GM12873 (cell line): Measurements from ENCODE around the gene XRCC1.

Experiments
- TF ChIP-seq, protein P1 (sequence below): IDR thresholded peaks from 2 replicates; pipeline ENCODE4 v1.5.1; 2012; ENCODE audit warnings: low read depth, mild to moderate bottlenecking, moderate library complexity, low read length, control low read depth; ENCODE audit not compliant: insufficient read depth; ENCODE audit errors: missing control alignments

Gene XRCC1

DNA sequence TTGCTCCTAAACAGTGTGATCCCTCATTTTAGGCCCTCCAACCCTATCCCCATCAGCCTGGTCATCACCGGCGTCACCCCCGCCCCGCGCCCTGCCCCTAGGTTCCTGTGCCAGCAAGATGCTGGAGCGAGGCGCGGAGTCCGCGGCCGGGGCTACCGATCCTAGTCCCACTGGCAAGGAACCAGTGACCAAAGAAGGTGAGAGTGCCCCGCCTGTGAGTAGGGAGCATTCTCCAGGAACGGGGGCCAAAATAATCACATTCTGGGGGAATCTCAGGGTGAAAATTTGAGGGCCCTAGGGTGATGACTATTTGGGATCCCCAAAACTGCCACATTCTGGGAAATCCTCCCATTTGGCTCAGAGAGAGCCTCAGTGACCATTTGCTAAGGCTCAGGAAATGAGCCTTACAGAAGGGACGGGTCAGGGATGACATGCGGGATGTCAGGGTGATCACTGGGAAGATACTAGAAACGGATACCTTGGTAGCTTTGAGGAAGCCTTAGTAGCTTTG lies 41.0 kb downstream of the XRCC1 start:
- TF ChIP-seq, protein P1, sequence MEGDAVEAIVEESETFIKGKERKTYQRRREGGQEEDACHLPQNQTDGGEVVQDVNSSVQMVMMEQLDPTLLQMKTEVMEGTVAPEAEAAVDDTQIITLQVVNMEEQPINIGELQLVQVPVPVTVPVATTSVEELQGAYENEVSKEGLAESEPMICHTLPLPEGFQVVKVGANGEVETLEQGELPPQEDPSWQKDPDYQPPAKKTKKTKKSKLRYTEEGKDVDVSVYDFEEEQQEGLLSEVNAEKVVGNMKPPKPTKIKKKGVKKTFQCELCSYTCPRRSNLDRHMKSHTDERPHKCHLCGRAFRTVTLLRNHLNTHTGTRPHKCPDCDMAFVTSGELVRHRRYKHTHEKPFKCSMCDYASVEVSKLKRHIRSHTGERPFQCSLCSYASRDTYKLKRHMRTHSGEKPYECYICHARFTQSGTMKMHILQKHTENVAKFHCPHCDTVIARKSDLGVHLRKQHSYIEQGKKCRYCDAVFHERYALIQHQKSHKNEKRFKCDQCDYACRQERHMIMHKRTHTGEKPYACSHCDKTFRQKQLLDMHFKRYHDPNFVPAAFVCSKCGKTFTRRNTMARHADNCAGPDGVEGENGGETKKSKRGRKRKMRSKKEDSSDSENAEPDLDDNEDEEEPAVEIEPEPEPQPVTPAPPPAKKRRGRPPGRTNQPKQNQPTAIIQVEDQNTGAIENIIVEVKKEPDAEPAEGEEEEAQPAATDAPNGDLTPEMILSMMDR, result no peak

DNA sequence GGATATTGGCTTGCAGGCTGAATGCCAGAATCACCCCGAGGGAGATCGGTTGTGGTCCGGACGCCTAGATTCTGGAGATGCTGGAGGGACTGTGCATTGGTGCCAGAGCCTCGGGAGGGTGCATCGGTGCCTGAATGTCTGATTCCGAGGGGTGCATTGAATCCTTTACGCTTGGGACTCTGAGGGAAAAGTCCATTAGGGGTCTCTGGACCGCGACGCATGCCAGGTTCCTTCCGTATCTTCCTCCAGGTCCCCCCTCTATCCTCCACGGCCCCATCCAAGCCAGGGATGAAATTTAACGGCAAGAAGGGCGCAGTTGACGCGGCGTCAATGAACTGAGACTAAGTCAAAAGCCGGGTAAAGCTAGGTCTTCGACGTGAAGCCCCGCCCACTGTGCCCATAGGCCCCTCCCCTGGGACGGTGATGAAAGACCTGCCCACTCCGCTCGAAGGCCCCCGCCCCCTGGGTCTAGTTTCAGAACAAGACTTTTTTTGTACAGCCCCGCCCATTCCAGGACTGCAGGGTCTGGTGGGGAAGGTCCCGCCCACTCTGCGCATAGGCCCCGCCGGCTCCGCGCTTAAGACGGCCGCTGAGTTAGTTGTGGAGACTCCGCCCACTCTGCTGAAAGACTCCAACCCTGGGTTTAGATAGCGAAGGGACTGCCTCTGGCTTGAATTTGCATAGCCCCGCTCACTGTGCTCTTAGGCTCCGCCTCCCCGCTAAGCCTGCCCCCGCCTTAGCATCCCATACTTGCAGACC lies 41.6 kb downstream of the XRCC1 start:
- TF ChIP-seq, protein P1, result no peak

- TF ChIP-seq, protein P1, result no peak
These were observed 42.3 kb downstream of the XRCC1 start, which contains the start of gene ZNF575 for GRCh38 chr19:43532962-43533545. Gene ZNF575, plus strand, starts transcription at chr19:43533188. Its CDS starts 1,235 bp downstream, at chr19:43534423.

DNA sequence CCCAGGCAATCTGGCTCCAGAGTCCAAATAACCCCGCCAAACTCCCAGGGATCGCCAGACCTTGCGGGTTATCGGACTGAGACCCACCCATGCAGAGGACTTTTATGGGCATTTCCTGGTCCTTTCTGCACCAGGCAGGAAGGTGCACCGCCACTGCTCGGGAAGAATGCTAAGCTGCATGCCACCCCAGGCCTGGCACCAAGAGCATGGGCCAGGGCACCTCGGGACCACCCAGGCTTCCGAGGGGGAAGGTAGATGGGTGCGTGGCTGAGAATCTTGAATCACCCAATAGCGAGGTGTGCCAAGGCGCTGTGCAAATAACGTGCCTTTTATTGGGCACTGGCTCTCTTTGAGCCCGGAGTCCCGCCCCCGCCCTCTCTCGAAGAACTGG lies 42.8 kb downstream of the XRCC1 start:
- TF ChIP-seq, protein P1, result no peak

- TF ChIP-seq, protein P1, result no peak
These were observed 47.3 kb downstream of the XRCC1 start for GRCh38 chr19:43527860-43528622.

DNA sequence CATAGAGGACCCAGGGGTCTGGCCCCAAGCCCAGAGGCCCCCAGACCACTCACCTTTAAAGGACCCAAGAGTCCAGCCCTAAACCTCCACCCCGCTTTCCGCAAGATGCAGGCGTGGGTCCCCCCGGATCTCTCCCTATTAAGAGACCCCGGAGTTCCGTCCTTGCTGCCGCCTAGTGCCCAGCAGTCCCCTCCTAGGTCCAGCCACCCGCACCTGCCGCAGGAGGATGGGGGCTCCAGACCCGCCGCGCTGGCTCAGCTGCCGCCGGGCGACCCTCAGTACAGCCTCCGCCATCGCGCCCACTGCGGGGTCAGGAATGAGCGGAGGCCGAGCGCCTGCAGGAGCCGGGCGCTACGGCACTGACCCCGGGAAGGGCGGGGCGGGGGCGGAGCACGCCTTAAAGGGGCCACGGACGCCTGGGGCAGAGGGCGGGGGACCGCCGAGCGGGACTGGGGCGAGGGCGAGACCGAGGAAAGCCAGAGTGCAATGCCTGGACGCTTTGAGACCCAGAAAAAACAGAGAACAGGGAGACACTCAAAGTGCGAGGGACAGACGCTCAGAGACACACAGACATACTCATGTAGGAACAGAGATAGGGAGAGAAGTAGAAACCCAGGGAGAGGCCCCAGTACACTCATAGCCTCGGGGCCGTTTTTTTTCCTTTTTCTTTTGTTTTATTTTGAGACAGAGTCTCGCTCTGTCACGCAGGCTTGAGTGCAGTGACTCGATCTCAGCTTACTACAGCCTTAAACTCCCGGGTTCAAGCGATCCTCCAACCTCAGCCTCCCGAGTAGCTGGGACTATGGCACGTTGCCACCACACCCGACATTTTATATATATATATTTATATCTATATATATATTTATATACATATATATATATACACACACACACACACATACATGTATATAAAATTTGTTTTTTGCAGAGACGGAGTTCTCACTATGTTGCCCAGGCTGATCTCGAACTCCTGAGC lies 48.2 kb downstream of the XRCC1 start, which contains the start of gene ETHE1:
Gene ETHE1 (minus strand): TSS at position 318 of the 976 bp plus-strand sequence. CDS start 24 bp downstream, at position 294.
- TF ChIP-seq, protein P1, result no peak
